GM10266 (cell line): ENCODE measurements around the gene ADCY9.

ENCODE experiments used
- DNase-seq: peaks from one replicate; pipeline ENCODE4 v3.0.0; 2012; ENCODE audit errors: extremely low spot score
- TF ChIP-seq, protein P1 (sequence below): IDR thresholded peaks from 2 replicates; pipeline ENCODE4 v1.5.1; 2012; ENCODE audit warnings: mild to moderate bottlenecking, low read depth; ENCODE audit not compliant: control insufficient read depth, insufficient read depth; ENCODE audit errors: missing control alignments

The ADCY9 gene

DNA sequence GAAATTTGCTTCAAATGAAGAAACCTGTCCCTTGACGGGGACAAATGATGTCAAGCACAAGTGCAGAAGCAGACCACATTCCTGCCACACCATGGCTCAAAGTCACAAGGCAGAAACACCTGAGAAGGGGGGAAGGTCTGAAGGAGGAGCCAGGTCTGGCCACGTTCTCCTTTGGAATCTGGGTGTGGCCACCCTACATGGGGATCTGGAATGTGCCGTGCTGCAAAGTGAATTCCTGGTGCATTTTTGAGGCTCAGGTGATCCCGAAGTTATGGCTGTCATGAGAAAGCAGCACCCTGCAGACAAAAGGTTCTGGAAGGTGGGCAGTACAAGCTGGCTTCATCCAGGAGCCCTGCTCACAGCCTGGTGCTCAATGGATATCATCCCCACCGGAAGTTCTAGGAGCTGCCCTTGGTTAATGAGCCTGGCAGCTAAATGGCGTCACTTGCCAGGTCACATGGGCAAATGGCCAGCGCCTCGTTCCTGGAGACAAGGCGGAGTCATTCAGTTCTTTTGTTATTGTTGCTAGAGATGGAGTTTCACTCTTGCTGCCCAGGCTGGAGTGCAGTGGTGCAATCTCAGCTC, 20.1 kb upstream of the ADCY9 start:
- DNase-seq: no peak
- TF ChIP-seq, protein P1, sequence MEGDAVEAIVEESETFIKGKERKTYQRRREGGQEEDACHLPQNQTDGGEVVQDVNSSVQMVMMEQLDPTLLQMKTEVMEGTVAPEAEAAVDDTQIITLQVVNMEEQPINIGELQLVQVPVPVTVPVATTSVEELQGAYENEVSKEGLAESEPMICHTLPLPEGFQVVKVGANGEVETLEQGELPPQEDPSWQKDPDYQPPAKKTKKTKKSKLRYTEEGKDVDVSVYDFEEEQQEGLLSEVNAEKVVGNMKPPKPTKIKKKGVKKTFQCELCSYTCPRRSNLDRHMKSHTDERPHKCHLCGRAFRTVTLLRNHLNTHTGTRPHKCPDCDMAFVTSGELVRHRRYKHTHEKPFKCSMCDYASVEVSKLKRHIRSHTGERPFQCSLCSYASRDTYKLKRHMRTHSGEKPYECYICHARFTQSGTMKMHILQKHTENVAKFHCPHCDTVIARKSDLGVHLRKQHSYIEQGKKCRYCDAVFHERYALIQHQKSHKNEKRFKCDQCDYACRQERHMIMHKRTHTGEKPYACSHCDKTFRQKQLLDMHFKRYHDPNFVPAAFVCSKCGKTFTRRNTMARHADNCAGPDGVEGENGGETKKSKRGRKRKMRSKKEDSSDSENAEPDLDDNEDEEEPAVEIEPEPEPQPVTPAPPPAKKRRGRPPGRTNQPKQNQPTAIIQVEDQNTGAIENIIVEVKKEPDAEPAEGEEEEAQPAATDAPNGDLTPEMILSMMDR: no peak

DNA sequence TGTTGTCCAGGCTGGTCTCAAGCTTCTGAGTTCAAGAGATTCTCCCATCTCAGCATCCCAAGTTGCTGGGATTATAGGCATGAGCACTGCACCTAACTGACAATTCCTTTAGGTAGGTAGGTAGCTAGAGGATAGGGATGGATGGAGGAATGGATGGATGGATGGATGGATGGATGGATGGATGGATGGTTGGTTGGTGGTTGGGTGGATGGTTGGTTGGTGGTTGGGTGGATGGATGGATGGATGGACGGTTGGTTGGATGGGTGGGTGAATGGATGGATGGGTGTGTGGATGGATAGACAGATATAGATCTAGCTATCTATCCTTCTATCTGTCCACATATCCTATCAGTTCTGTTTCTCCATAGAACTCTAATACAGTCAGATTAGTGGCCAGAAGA, 19.3 kb upstream of the ADCY9 start:
- TF ChIP-seq, protein P1: no peak
- DNase-seq: no peak

- DNase-seq: no peak
- TF ChIP-seq, protein P1: no peak
These were observed 17.7 kb upstream of the ADCY9 start for GRCh38 chr16:4133897-4134372.

DNA sequence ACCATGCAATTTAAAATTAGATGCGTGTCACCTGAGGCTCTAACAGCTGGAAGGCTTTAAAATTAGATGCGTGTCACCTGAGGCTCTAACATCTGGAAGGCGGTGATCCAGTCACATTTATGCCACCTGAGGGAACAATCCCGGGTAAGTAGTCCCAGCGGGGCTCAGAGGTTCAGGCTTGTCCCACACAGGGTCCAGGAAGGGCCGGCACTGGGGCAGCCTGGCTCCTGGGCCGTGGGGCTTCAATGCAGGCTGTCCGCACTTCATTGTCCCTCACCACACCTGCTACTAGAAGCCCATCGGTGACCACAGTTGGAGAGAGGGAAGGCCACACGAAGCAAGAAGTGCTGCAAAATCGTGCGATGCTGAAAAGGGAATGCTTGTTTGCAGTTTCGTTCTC, 15.4 kb upstream of the ADCY9 start:
- DNase-seq: no peak
- TF ChIP-seq, protein P1: no peak

GRCh38 chr16:4124535-4125294, 8.5 kb upstream of the ADCY9 start:
- DNase-seq: no peak
- TF ChIP-seq, protein P1: no peak

- DNase-seq: no peak
- TF ChIP-seq, protein P1: no peak
These were observed 7.5 kb upstream of the ADCY9 start for GRCh38 chr16:4123616-4124300.

GRCh38 chr16:4120176-4120575, 3.9 kb upstream of the ADCY9 start:
- TF ChIP-seq, protein P1: no peak
- no peak for DNase-seq
